Keratinocyte (primary cell): ENCODE results near the gene PANK1. TPM values are rescaled to one million over a fixed set of nuclear protein-coding genes. Genes with fewer than 3 reads are reported as not detected.
A peak's percentile ranks its signal among the peaks of the same experiment; 100 is the strongest.

Experiments used
- DNase-seq: peaks from one replicate; pipeline ENCODE4 v3.0.0-alpha.2; 2011; ENCODE audit warnings: low read depth, missing footprints, low spot score
- FAIRE-seq: peaks from 2 replicates; lab custom pipeline; 2011; peaks lifted over from hg19 to GRCh38; lab: Jason Lieb, UNC
- H2AFZ ChIP-seq: 2 replicates; pipeline ENCODE4 v1.6.0; 2012; ENCODE audit warnings: low read length, control low read depth, inconsistent platforms; ENCODE audit not compliant: control insufficient read depth
- H3K27ac ChIP-seq: 2 replicates; pipeline ENCODE4 v1.5.1; 2011; ENCODE audit warnings: low read length; ENCODE audit not compliant: control insufficient read depth, insufficient read depth
- H3K27me3 ChIP-seq: 3 replicates; pipeline ENCODE4 v1.6.0; 2011; ENCODE audit warnings: low read length; ENCODE audit not compliant: control insufficient read depth, insufficient read depth; ENCODE audit errors: extremely low read depth
- H3K36me3 ChIP-seq, 2 experiments: 2 replicates in 1 of 2; 3 replicates in 1 of 2; pipeline ENCODE4 v1.5.1; 2011; ENCODE audit warnings: low read length in 2 of 2, mild to moderate bottlenecking in 1 of 2; ENCODE audit not compliant: control insufficient read depth in 2 of 2, insufficient read depth in 2 of 2; ENCODE audit errors: extremely low read depth in 1 of 2
- H3K4me1 ChIP-seq: 3 replicates; pipeline ENCODE4 v1.5.1; 2011; ENCODE audit warnings: low read length; ENCODE audit not compliant: control insufficient read depth, insufficient read depth; ENCODE audit errors: extremely low read depth
- H3K4me2 ChIP-seq: 3 replicates; pipeline ENCODE4 v1.6.0; 2011; ENCODE audit warnings: low read depth, low read length; ENCODE audit not compliant: control insufficient read depth, insufficient read depth; ENCODE audit errors: extremely low read depth
- H3K4me3 ChIP-seq, 3 experiments: fragments of 200-600 bp in 1 of 3; sonication (generic) in 1 of 3; 2 replicates in 2 of 3; 3 replicates in 1 of 3; pipeline ENCODE4 v1.5.1; 2011 to 2016; ENCODE audit warnings: low read length in 3 of 3, mild to moderate bottlenecking in 3 of 3, control low read depth in 2 of 3, inconsistent platforms in 1 of 3, low read depth in 1 of 3, mixed read lengths in 1 of 3, mixed run types in 1 of 3, moderate library complexity in 1 of 3; ENCODE audit not compliant: control insufficient read depth in 2 of 3, insufficient read depth in 2 of 3; ENCODE audit errors: extremely low read depth in 1 of 3
- H3K79me2 ChIP-seq: 2 replicates; pipeline ENCODE4 v1.6.0; 2012; ENCODE audit warnings: low read length; ENCODE audit not compliant: control insufficient read depth, insufficient read depth
- H3K9ac ChIP-seq: 3 replicates; pipeline ENCODE4 v1.6.0; 2011; ENCODE audit warnings: low read length; ENCODE audit not compliant: control insufficient read depth, insufficient read depth; ENCODE audit errors: extremely low read depth
- H3K9me1 ChIP-seq: 3 replicates; pipeline ENCODE4 v1.6.0; 2011; ENCODE audit warnings: low read length; ENCODE audit not compliant: control insufficient read depth, insufficient read depth; ENCODE audit errors: extremely low read depth
- H3K9me3 ChIP-seq: 2 replicates; pipeline ENCODE4 v1.5.1; 2012; ENCODE audit warnings: low read depth, low read length; ENCODE audit not compliant: control insufficient read depth
- H4K20me1 ChIP-seq: 3 replicates; pipeline ENCODE4 v1.6.0; 2011; ENCODE audit warnings: low read length; ENCODE audit not compliant: control insufficient read depth, insufficient read depth; ENCODE audit errors: extremely low read depth
- CTCF ChIP-seq, 3 experiments: IDR thresholded peaks in 1 of 3; conservative IDR thresholded peaks in 1 of 3; optimal IDR thresholded peaks in 1 of 3; 2 replicates in 2 of 3; 3 replicates in 1 of 3; pipeline versions ENCODE3 to v1.5.1; 2011; ENCODE audit warnings: low read length in 3 of 3, mild to moderate bottlenecking in 3 of 3, moderate library complexity in 2 of 3, control low read depth in 1 of 3, inconsistent platforms in 1 of 3; ENCODE audit not compliant: insufficient read depth in 2 of 3; ENCODE audit errors: extremely low read depth in 1 of 3
- EZH2 ChIP-seq: IDR thresholded peaks from one replicate; pipeline ENCODE4 v1.6.1; 2012; ENCODE audit warnings: inconsistent platforms, mild to moderate bottlenecking, low read length, moderate library complexity
- dilution Hi-C: fragments of 300-500 bp; cut with MboI; formaldehyde crosslinking; loops from one replicate; pipeline ENCODE4 v1.7.0; 2020; ENCODE audit warnings: low sequenced_read_pairs; ENCODE audit not compliant: extremely low pct_ligation_motif_present
- polyA plus RNA-seq, 5 experiments: library from polyadenylated mRNA; depleted of rRNA in 3 of 5; stranded (reverse) in 3 of 5; stranded (forward) in 1 of 5; unstranded in 1 of 5; fragments of >200 nt; gene quantifications; 1 replicate in 1 of 5; 2 replicates in 3 of 5; 3 replicates in 1 of 5; pipeline versions ENCODE4 v1.2.1 to v1.2.3, GENCODE V29; 2011 to 2012; ENCODE audit warnings: missing spikeins in 2 of 5, low read depth in 1 of 5, low replicate concordance in 1 of 5

PANK1 gene
- polyA plus RNA-seq, 1 donor (not counting 4 experiments of a cell fraction or from before 2014, with no cell fraction given) = 9.5 TPM

- DNase-seq (no peak), FAIRE-seq (peak; percentile 20)
- Histone ChIP-seq H3K4me2 (no peak overlapping the region), H3K9me3 (no peaks in the 10 kb centered on the region), H2AFZ (no peak overlapping the region), H3K9ac (no peak overlapping the region), H4K20me1 (no peaks in the 10 kb centered on the region), H3K4me1 (peaks cover 6% of the 10 kb centered on the region), H3K79me2 (no peaks in the 10 kb centered on the region), H3K36me3 (no peaks in the 10 kb centered on the region), H3K4me3 (no peak overlapping the region), H3K27me3 (no peaks in the 10 kb centered on the region), H3K27ac (no peak overlapping the region), H3K9me1 (no peaks in the 10 kb centered on the region)
- TF ChIP-seq CTCF (optimal IDR thresholded peaks at IDR 0.05 in 1 of 3, IDR thresholded peaks at IDR 0.05 in 1 of 3, conservative IDR thresholded peaks at IDR 0.05 in 1 of 3; ENCODE audit: extremely low read depth in 1 of 3, insufficient read depth in 2 of 3, low read length in 3 of 3) (no peak), EZH2 (no peak)
- dilution Hi-C loops = no loop called here
Measured at GRCh38 chr10:89683883-89684282, 38.8 kb upstream of the PANK1 start.

GRCh38 chr10:89679986-89680385, 34.9 kb upstream of the PANK1 start:
- no peaks in the 10 kb centered on the region for H3K79me2 ChIP-seq
- FAIRE-seq (no peak), DNase-seq (no peak)
- no peak overlapping the region for H3K9ac ChIP-seq
- H2AFZ ChIP-seq = no peak overlapping the region
- H4K20me1 ChIP-seq = no peaks in the 10 kb centered on the region
- H3K36me3 ChIP-seq = no peaks in the 10 kb centered on the region
- H3K4me3 ChIP-seq = no peak overlapping the region
- no peaks in the 10 kb centered on the region for H3K9me3 ChIP-seq
- no peak overlapping the region for H3K27ac ChIP-seq
- no peaks in the 10 kb centered on the region for H3K9me1 ChIP-seq
- TF ChIP-seq CTCF (optimal IDR thresholded peaks at IDR 0.05 in 1 of 3, IDR thresholded peaks at IDR 0.05 in 1 of 3, conservative IDR thresholded peaks at IDR 0.05 in 1 of 3; ENCODE audit: extremely low read depth in 1 of 3, insufficient read depth in 2 of 3, low read length in 3 of 3) (no peak), EZH2 (no peak)
- no peak overlapping the region for H3K4me2 ChIP-seq
- H3K4me1 ChIP-seq = peaks cover 6% of the 10 kb centered on the region
- dilution Hi-C loops = no loop called here
- H3K27me3 ChIP-seq = no peaks in the 10 kb centered on the region
